ENCODE results near the gene ARL4C. TPM values are rescaled to one million over a fixed set of nuclear protein-coding genes. Genes with fewer than 3 reads are reported as not detected.

ARL4C gene
- total RNA-seq, 2 experiments from 2014 or later: 15.7 to 19.6 TPM

- no peak for DNase-seq (ENCODE audit: low spot score)
- peak overlapping the region; percentile 35 for H3K27ac ChIP-seq (ENCODE audit: low read depth, low read length, poor library complexity, severe bottlenecking)
- TF ChIP-seq CTCF (conservative IDR thresholded peaks at IDR 0.05; ENCODE audit: low read length) (no peak), EZH2phosphoT487 (IDR thresholded peaks at IDR 0.05; ENCODE audit: borderline replicate concordance, low read depth, low read length) (no peak)
- no peaks in the 10 kb centered on the region for H3K9me3 ChIP-seq (ENCODE audit: low read length)
- H2AFZ ChIP-seq (ENCODE audit: low read length): no peak overlapping the region
- peaks cover 52% of the 10 kb centered on the region for H3K4me1 ChIP-seq (ENCODE audit: insufficient read depth, low read length, poor library complexity, severe bottlenecking)
- ChIA-PET CTCF (ENCODE audit: unreplicated experiment) (no interaction called here), POLR2A (interaction anchor here (1.0 to 5.5 kb wide), 4 partner anchors 39 to 360 kb away, joined by 3 to 60 read pairs (median 6); no protein-coding TSS in a partner anchor)
- peak overlapping the region; percentile 88 for H3K4me2 ChIP-seq (ENCODE audit: low read length)
- peaks cover 21% of the 10 kb centered on the region for H4K20me1 ChIP-seq (ENCODE audit: insufficient read depth, low read length)
- BruUV-seq (replicated peaks): no TSS peak
- H3K9me2 ChIP-seq (ENCODE audit: insufficient read depth, low read length): no peaks in the 10 kb centered on the region
- peak overlapping the region; percentile 96 for H3K4me3 ChIP-seq (ENCODE audit: low read depth, low read length, poor library complexity, severe bottlenecking)
- 0 out of 2 replicates have a peak, but pooled peaks cover 9% of the 10 kb centered on the region for H3K36me3 ChIP-seq (ENCODE audit: insufficient read depth, low read length)
- peaks cover 60% of the 10 kb centered on the region for H3K79me2 ChIP-seq (ENCODE audit: insufficient read depth, low read depth, low read length)
- intact Hi-C loops (cut with micrococcal nuclease; ENCODE audit: unreplicated experiment): loop anchor here (1.0 kb wide), 1 partner anchor 67 kb away; no protein-coding TSS in a partner anchor
These were observed 3.1 kb downstream of the ARL4C start for GRCh38 chr2:234493796-234494195.

GRCh38 chr2:234492717-234493485, 4.0 kb downstream of the ARL4C start:
- Histone ChIP-seq H3K36me3 (ENCODE audit: insufficient read depth, low read length) (0 out of 2 replicates have a peak, but pooled peaks cover 9% of the 10 kb centered on the region), H3K9me2 (ENCODE audit: insufficient read depth, low read length) (no peaks in the 10 kb centered on the region), H3K9me3 (ENCODE audit: low read length) (no peaks in the 10 kb centered on the region), H3K4me1 (ENCODE audit: insufficient read depth, low read length, poor library complexity, severe bottlenecking) (peaks cover 61% of the 10 kb centered on the region), H3K4me2 (ENCODE audit: low read length) (peak overlapping the region; percentile 88), H2AFZ (ENCODE audit: low read length) (no peak overlapping the region), H3K27ac (ENCODE audit: low read depth, low read length, poor library complexity, severe bottlenecking) (peak overlapping the region; percentile 25), H3K79me2 (ENCODE audit: insufficient read depth, low read depth, low read length) (peaks cover 60% of the 10 kb centered on the region), H3K4me3 (ENCODE audit: low read depth, low read length, poor library complexity, severe bottlenecking) (peak overlapping the region; percentile 96), H4K20me1 (ENCODE audit: insufficient read depth, low read length) (peaks cover 21% of the 10 kb centered on the region)
- no TSS peak for BruUV-seq (replicated peaks)
- POLR2A ChIA-PET: interaction anchor here (0.9 to 1.4 kb wide), 6 partner anchors 10 to 359 kb away, joined by 3 to 7 read pairs (median 4); no protein-coding TSS in a partner anchor
- TF ChIP-seq CTCF (conservative IDR thresholded peaks at IDR 0.05; ENCODE audit: low read length): no peak
- intact Hi-C loops (cut with micrococcal nuclease; ENCODE audit: unreplicated experiment): no loop called here
- CTCF ChIA-PET (ENCODE audit: unreplicated experiment): no interaction called here
- no peak for DNase-seq (ENCODE audit: low spot score)

- H3K4me2 ChIP-seq (ENCODE audit: low read length): peak overlapping the region; percentile 88
- H2AFZ ChIP-seq (ENCODE audit: low read length): no peak overlapping the region
- peaks cover 60% of the 10 kb centered on the region for H3K4me1 ChIP-seq (ENCODE audit: insufficient read depth, low read length, poor library complexity, severe bottlenecking)
- H3K4me3 ChIP-seq (ENCODE audit: low read depth, low read length, poor library complexity, severe bottlenecking): peak overlapping the region; percentile 96
- DNase-seq (ENCODE audit: low spot score): no peak
- intact Hi-C loops (cut with micrococcal nuclease; ENCODE audit: unreplicated experiment): no loop called here
- TF ChIP-seq CTCF (conservative IDR thresholded peaks at IDR 0.05; ENCODE audit: low read length) (no peak), EZH2phosphoT487 (IDR thresholded peaks at IDR 0.05; ENCODE audit: borderline replicate concordance, low read depth, low read length) (no peak)
- H3K79me2 ChIP-seq (ENCODE audit: insufficient read depth, low read depth, low read length): peaks cover 60% of the 10 kb centered on the region
- H3K27ac ChIP-seq (ENCODE audit: low read depth, low read length, poor library complexity, severe bottlenecking): no peak overlapping the region
- H3K9me2 ChIP-seq (ENCODE audit: insufficient read depth, low read length): no peaks in the 10 kb centered on the region
- no peaks in the 10 kb centered on the region for H3K9me3 ChIP-seq (ENCODE audit: low read length)
- BruUV-seq (replicated peaks): no TSS peak
- ChIA-PET POLR2A (interaction anchor here (0.9 to 1.4 kb wide), 2 partner anchors 9 to 49 kb away, joined by 3 to 4 read pairs; no protein-coding TSS in a partner anchor), CTCF (ENCODE audit: unreplicated experiment) (no interaction called here)
- H3K36me3 ChIP-seq (ENCODE audit: insufficient read depth, low read length): 0 out of 2 replicates have a peak, but pooled peaks cover 11% of the 10 kb centered on the region
- peaks cover 21% of the 10 kb centered on the region for H4K20me1 ChIP-seq (ENCODE audit: insufficient read depth, low read length)
These were observed 5.0 kb downstream of the ARL4C start for GRCh38 chr2:234491897-234492296.
